HepG2 (cell line): ENCODE data around the gene HYDIN. TPM values are rescaled to one million over a fixed set of nuclear protein-coding genes. Genes with fewer than 3 reads are reported as not detected.
"Not testable (repeated sequence)": the region's sequence is repeated elsewhere in the genome, so short reads cannot be mapped to it uniquely, and the experiment has no call there.

Experiments used
- ATAC-seq: fragments of 200-7000 bp; cut with Tn5 transposase; 3 replicates; pipeline ENCODE4 v1.9.1; 2020; ENCODE audit warnings: mild to moderate bottlenecking, moderate library complexity
- BruUV-seq: library from RNA; stranded (reverse); fragments of 400-500 nt; replicated peaks from 2 replicates; lab custom pipeline; 2021; lab: Mats Ljungman, UMichigan
- CTCF ChIA-PET: fragments of 300-600 bp; formaldehyde crosslinking; extraction: SDS; loops from one replicate; lab custom pipeline; 2021; ENCODE audit warnings: low total read pairs, inconsistent platforms, low intra/inter-chr PET ratio; lab: Yijun Ruan, JAX
- POLR2A ChIA-PET: fragments of 350-600 bp; sonication (Branson Sonifier 250); formaldehyde crosslinking; loops from one replicate; lab custom pipeline; 2020; ENCODE audit warnings: antibody characterized with exemption, inconsistent platforms; lab: Yijun Ruan, JAX
- DNase-seq: peaks from one replicate; pipeline ENCODE4 v3.0.0-alpha.2; 2015; ENCODE audit warnings: low spot score
- FAIRE-seq: peaks from 3 replicates; lab custom pipeline; 2011; peaks lifted over from hg19 to GRCh38; lab: Jason Lieb, UNC
- H2AFZ ChIP-seq: one replicate; pipeline ENCODE4 v1.6.1; 2011; ENCODE audit warnings: low read length, inconsistent platforms
- H3K27ac ChIP-seq: fragments of 300-600 bp; 3 replicates; pipeline ENCODE4 v1.8.0; 2011; ENCODE audit warnings: mixed run types, mild to moderate bottlenecking, mixed read lengths, low read length, inconsistent platforms; ENCODE audit not compliant: insufficient read depth; ENCODE audit errors: extremely low read length
- H3K27me3 ChIP-seq, 2 experiments: fragments of 200-600 bp in 1 of 2; 2 replicates in 1 of 2; 3 replicates in 1 of 2; pipeline versions ENCODE4 v1.6.0 to v1.8.0; 2011; ENCODE audit warnings: low read length in 2 of 2, mild to moderate bottlenecking in 2 of 2, moderate library complexity in 2 of 2, inconsistent platforms in 1 of 2; ENCODE audit not compliant: insufficient read depth in 2 of 2, control insufficient read depth in 1 of 2
- H3K36me3 ChIP-seq, 2 experiments: fragments of 200-600 bp in 1 of 2; replicated peaks in 1 of 2; 2 replicates in 1 of 2; 3 replicates in 1 of 2; pipeline versions ENCODE4 v1.5.1 to v1.8.0; 2011; ENCODE audit warnings: low read length in 2 of 2, inconsistent platforms in 1 of 2; ENCODE audit not compliant: insufficient read depth in 2 of 2, control insufficient read depth in 1 of 2
- H3K4me1 ChIP-seq: 2 replicates; pipeline ENCODE4 v1.5.1; 2012; ENCODE audit warnings: low read length, inconsistent platforms; ENCODE audit not compliant: insufficient read depth
- H3K4me2 ChIP-seq: 2 replicates; pipeline ENCODE4 v1.6.0; 2011; ENCODE audit warnings: low read depth, low read length, inconsistent platforms
- H3K4me3 ChIP-seq, 3 experiments: fragments of 200-600 bp in 1 of 3; sonication (generic), shearing (Covaris generic) in 1 of 3; replicated peaks in 1 of 3; 2 replicates each; pipeline ENCODE4 v1.5.1; 2011 to 2016; ENCODE audit warnings: low read length in 3 of 3, inconsistent platforms in 2 of 3, low read depth in 2 of 3, mild to moderate bottlenecking in 2 of 3, control low read depth in 1 of 3, mixed read lengths in 1 of 3; ENCODE audit not compliant: insufficient read depth in 1 of 3
- H3K79me2 ChIP-seq: one replicate; pipeline ENCODE4 v1.6.1; 2011; ENCODE audit warnings: low read length, inconsistent platforms; ENCODE audit not compliant: insufficient read depth
- H3K9ac ChIP-seq: 2 replicates; pipeline ENCODE4 v1.6.0; 2011; ENCODE audit warnings: mild to moderate bottlenecking, low read depth, low read length, inconsistent platforms; ENCODE audit not compliant: insufficient read depth
- H3K9me3 ChIP-seq: 2 replicates; pipeline ENCODE4 v1.5.1; 2012; ENCODE audit warnings: mild to moderate bottlenecking, low read length
- H4K20me1 ChIP-seq: 2 replicates; pipeline ENCODE4 v1.6.0; 2011; ENCODE audit warnings: inconsistent platforms, mild to moderate bottlenecking, low read length, moderate library complexity; ENCODE audit not compliant: insufficient read depth
- MIER2 ChIP-seq: IDR thresholded peaks from 2 replicates; pipeline ENCODE4 v1.6.1; 2016; ENCODE audit warnings: missing biosample characterization, missing genetic modification reagents
- WGBS: methylation state at CpG from one replicate; pipeline ENCODE4 v1.1.6; 2017; ENCODE audit warnings: low lambda C conversion rate; 5-methylcytosine and 5-hydroxymethylcytosine counted together
- in situ Hi-C: cut with HindIII; loops from 2 replicates; pipeline ENCODE4 v1.10.0; 2017; ENCODE audit warnings: low pct_unique_long_range_greater_than_20kb; ENCODE audit not compliant: extremely low pct_ligation_motif_present
- intact Hi-C: fragments of 100-400 bp; cut with micrococcal nuclease; formaldehyde crosslinking; loops from one replicate; pipeline ENCODE4 v1.10.0; 2022; ENCODE audit not compliant: unreplicated experiment
- polyA plus RNA-seq, 8 experiments: library from polyadenylated mRNA; depleted of rRNA in 3 of 8; stranded (reverse) in 7 of 8; unstranded in 1 of 8; fragments of >200 nt; fragmentation: Illumina TruSeq in 4 of 8; extraction: Trizol in 4 of 8; gene quantifications; 2 replicates each; pipeline versions ENCODE4 v1.2.1 to v1.2.3, GENCODE V29; 2011 to 2016; ENCODE audit warnings: low read depth in 4 of 8, missing spikeins in 1 of 8, mixed read lengths in 1 of 8; ENCODE audit not compliant: insufficient read depth in 1 of 8
- total RNA-seq, 5 experiments: library from RNA; depleted of rRNA; stranded (reverse); fragments of >200 nt; fragmentation: Illumina TruSeq; extraction: Trizol; gene quantifications; 2 replicates each; pipeline ENCODE4 v1.2.3, GENCODE V29; 2016; ENCODE audit warnings: low read depth in 1 of 5
- TF ChIP-seq, protein P1 (sequence below), 2 experiments: IDR thresholded peaks; 2 replicates each; pipeline ENCODE4 v1.6.1; 2011 to 2012; ENCODE audit warnings: low read length in 2 of 2, borderline replicate concordance in 1 of 2, low read depth in 1 of 2, mild to moderate bottlenecking in 1 of 2, moderate library complexity in 1 of 2

HYDIN gene
- total and polyA plus RNA-seq, 2 of the 13 experiments (the other 11 are each of a cell fraction or from before 2014, with no cell fraction given): not detected

DNA sequence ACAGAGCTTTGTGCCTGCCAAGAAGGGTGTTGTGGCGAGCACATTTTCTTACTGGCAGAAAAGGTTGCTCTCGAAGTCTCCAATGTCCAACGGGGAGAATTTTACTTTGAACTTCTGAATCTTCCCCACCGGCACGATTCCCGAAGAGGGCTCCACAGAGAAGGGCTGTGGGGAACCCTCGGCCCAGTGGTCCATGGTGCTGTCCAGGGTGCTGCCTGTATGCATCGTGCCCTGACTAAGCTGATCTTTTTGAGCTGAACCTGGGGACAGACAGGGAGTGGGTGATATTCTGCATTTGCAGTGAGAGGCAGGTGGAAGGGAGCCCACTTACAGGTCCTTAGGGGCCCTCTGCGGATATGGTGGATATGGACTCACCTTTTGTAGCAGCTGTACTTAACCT is 368.5 kb downstream of the HYDIN start:
- H2AFZ ChIP-seq, in situ Hi-C loops, H3K79me2 ChIP-seq, H3K27me3 ChIP-seq, H3K4me3 ChIP-seq, H3K9me3 ChIP-seq, H3K4me1 ChIP-seq, BruUV-seq, DNase-seq, intact Hi-C loops, CTCF ChIA-PET, H3K27ac ChIP-seq, H3K36me3 ChIP-seq, H3K4me2 ChIP-seq, FAIRE-seq, POLR2A ChIA-PET, H4K20me1 ChIP-seq, H3K9ac ChIP-seq: not testable (repeated sequence)
- peak; percentile 46; the same call in 1 of the 3 replicates for ATAC-seq
- 5% methylated on average over 6 of the region's 9 CpGs for WGBS
- TF ChIP-seq, protein P1, sequence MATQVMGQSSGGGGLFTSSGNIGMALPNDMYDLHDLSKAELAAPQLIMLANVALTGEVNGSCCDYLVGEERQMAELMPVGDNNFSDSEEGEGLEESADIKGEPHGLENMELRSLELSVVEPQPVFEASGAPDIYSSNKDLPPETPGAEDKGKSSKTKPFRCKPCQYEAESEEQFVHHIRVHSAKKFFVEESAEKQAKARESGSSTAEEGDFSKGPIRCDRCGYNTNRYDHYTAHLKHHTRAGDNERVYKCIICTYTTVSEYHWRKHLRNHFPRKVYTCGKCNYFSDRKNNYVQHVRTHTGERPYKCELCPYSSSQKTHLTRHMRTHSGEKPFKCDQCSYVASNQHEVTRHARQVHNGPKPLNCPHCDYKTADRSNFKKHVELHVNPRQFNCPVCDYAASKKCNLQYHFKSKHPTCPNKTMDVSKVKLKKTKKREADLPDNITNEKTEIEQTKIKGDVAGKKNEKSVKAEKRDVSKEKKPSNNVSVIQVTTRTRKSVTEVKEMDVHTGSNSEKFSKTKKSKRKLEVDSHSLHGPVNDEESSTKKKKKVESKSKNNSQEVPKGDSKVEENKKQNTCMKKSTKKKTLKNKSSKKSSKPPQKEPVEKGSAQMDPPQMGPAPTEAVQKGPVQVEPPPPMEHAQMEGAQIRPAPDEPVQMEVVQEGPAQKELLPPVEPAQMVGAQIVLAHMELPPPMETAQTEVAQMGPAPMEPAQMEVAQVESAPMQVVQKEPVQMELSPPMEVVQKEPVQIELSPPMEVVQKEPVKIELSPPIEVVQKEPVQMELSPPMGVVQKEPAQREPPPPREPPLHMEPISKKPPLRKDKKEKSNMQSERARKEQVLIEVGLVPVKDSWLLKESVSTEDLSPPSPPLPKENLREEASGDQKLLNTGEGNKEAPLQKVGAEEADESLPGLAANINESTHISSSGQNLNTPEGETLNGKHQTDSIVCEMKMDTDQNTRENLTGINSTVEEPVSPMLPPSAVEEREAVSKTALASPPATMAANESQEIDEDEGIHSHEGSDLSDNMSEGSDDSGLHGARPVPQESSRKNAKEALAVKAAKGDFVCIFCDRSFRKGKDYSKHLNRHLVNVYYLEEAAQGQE (IDR thresholded peaks at IDR 0.05; ENCODE audit: borderline replicate concordance in 1 of 2, low read depth in 1 of 2, low read length in 2 of 2): peak; percentile 32 to 86
- peak; percentile 91 for TF ChIP-seq MIER2 (CRISPR knock-in tag)

DNA sequence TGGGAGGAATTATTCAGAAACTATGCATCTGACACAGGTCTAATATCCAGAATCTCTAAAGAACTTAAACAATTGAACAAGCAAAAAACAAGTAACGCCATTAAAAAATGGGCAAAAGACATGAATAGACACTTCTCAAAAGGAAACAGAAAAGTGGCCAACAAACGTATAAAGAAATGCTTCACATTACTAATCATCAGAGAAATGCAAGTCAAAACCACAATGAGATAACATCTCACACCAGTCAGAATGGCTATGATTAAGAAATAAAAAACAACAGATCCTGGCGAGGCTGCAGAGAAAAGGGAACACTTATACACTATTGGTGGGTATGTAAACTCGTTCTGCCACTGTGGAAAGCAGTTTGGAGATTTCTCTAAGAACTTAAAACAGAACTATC is 379.2 kb downstream of the HYDIN start:
- H3K4me2 ChIP-seq, H3K4me3 ChIP-seq, H3K27me3 ChIP-seq, POLR2A ChIA-PET, H3K36me3 ChIP-seq, ATAC-seq, H4K20me1 ChIP-seq, H3K9me3 ChIP-seq, H2AFZ ChIP-seq, H3K4me1 ChIP-seq, CTCF ChIA-PET, DNase-seq, H3K27ac ChIP-seq, in situ Hi-C loops, H3K9ac ChIP-seq, H3K79me2 ChIP-seq, BruUV-seq, intact Hi-C loops, FAIRE-seq: not testable (repeated sequence)
- WGBS: 2% methylated on average over 4 of the region's 4 CpGs

DNA sequence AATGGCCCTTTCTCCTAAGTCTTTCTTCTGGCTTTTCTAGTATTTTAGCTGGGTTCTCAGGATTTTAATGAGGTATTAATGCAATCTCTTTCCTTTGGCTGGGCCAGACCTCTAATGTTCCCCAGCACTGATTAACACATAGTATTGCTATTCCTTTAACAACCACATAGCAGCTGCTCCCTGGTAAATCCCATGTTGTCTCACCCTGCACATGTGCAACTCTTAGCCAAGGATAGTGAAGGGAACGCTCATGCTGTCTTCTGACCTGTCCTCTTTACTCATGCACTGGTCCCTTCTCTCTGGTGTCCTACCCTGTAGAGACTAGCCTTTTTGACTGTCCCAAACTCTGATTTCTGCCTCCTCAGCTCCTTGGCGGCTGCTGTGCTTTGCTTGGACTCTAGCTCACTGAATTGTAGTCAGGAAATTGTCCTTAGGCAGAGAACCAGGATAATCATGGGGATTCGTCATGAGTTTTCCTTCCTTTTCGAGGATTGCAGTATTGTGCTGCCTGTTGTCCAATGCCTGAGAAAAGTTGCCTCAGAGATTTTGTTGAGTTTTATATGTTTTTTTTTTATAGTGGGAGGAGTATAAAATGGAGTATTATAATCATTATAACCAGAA is 406.9 kb downstream of the HYDIN start:
- H3K9me3 ChIP-seq, in situ Hi-C loops, H4K20me1 ChIP-seq, ATAC-seq, FAIRE-seq, H3K9ac ChIP-seq, H3K4me2 ChIP-seq, POLR2A ChIA-PET, H3K4me1 ChIP-seq, DNase-seq, H2AFZ ChIP-seq, H3K36me3 ChIP-seq, intact Hi-C loops, H3K79me2 ChIP-seq, H3K27ac ChIP-seq, BruUV-seq, CTCF ChIA-PET, H3K4me3 ChIP-seq, H3K27me3 ChIP-seq: not testable (repeated sequence)
- WGBS: 4% methylated on average over 3 of the region's 4 CpGs
